NCI-H1105 (cell line): ENCODE measurements around the gene ACTN2.

Experiments
- DNase-seq: peaks from one replicate; lab custom pipeline; 2025; lab: John Stamatoyannopoulos, UW

Gene ACTN2

GRCh38 chr1:236691348-236691747 lies 5.0 kb downstream of the ACTN2 start:
- no peak for DNase-seq

- no peak for DNase-seq
Observed at GRCh38 chr1:236692128-236692527, 5.8 kb downstream of the ACTN2 start.

- no peak for DNase-seq
Observed at GRCh38 chr1:236692742-236693141, 6.4 kb downstream of the ACTN2 start.

GRCh38 chr1:236699366-236699765 lies 13.1 kb downstream of the ACTN2 start:
- DNase-seq = no peak

- no peak for DNase-seq
Observed at GRCh38 chr1:236700903-236701302, 14.6 kb downstream of the ACTN2 start.

- DNase-seq = no peak
Observed at GRCh38 chr1:236701782-236702181, 15.5 kb downstream of the ACTN2 start.

- DNase-seq = no peak
Observed at GRCh38 chr1:236702791-236703394, 16.6 kb downstream of the ACTN2 start.

- no peak for DNase-seq
Observed at GRCh38 chr1:236705771-236706170, 19.5 kb downstream of the ACTN2 start.

GRCh38 chr1:236706183-236706582 lies 19.9 kb downstream of the ACTN2 start:
- no peak for DNase-seq

- no peak for DNase-seq
Observed at GRCh38 chr1:236710328-236710892, 24.1 kb downstream of the ACTN2 start.

- no peak for DNase-seq
Observed at GRCh38 chr1:236716160-236716559, 29.9 kb downstream of the ACTN2 start.

- DNase-seq = no peak
Observed at GRCh38 chr1:236717811-236718210, 31.5 kb downstream of the ACTN2 start.

- DNase-seq = no peak
Observed at GRCh38 chr1:236718328-236718727, 32.0 kb downstream of the ACTN2 start.

- DNase-seq = no peak
Observed at GRCh38 chr1:236720206-236720605, 33.9 kb downstream of the ACTN2 start.

GRCh38 chr1:236720611-236721010 lies 34.3 kb downstream of the ACTN2 start:
- no peak for DNase-seq

GRCh38 chr1:236724049-236724448 lies 37.8 kb downstream of the ACTN2 start:
- no peak for DNase-seq

- DNase-seq = no peak
Observed at GRCh38 chr1:236724506-236724905, 38.2 kb downstream of the ACTN2 start.

GRCh38 chr1:236725668-236726067 lies 39.4 kb downstream of the ACTN2 start:
- DNase-seq = no peak

GRCh38 chr1:236727521-236727920 lies 41.2 kb downstream of the ACTN2 start:
- no peak for DNase-seq

- DNase-seq = no peak
Observed at GRCh38 chr1:236728752-236729151, 42.5 kb downstream of the ACTN2 start.

- no peak for DNase-seq
Observed at GRCh38 chr1:236733653-236734052, 47.4 kb downstream of the ACTN2 start.

GRCh38 chr1:236734141-236734765 lies 48.0 kb downstream of the ACTN2 start:
- no peak for DNase-seq

GRCh38 chr1:236736761-236737160 lies 50.5 kb downstream of the ACTN2 start:
- no peak for DNase-seq

GRCh38 chr1:236741753-236742152 lies 55.5 kb downstream of the ACTN2 start:
- no peak for DNase-seq
